NOMO-1 (cell line): Measurements from ENCODE around the gene UNK.
A peak's percentile ranks its signal among the peaks of the same experiment; 100 is the strongest.

ENCODE experiments used
- DNase-seq, 2 experiments: peaks; one replicate each; lab custom pipeline; 2025; ENCODE audit not compliant: unreplicated experiment in 2 of 2; lab: John Stamatoyannopoulos, UW

Gene UNK

GRCh38 chr17:75784473-75785015 is at the start of gene UNK:
Gene UNK (plus strand): TSS chr17:75784806. CDS start chr17:75784881, 75 bp downstream.
- DNase-seq: peak; percentile 95 to 99

- no peak for DNase-seq
These were observed 48.3 kb upstream of the UNK start for GRCh38 chr17:75736173-75736835.

- no peak for DNase-seq
These were observed 47.3 kb upstream of the UNK start for GRCh38 chr17:75737133-75737962.

- DNase-seq: peak; percentile 73 to 80
These were observed 46.3 kb upstream of the UNK start for GRCh38 chr17:75738218-75738802.

- no peak for DNase-seq
These were observed 45.4 kb upstream of the UNK start for GRCh38 chr17:75739174-75739573.

- no peak for DNase-seq
These were observed 44.8 kb upstream of the UNK start for GRCh38 chr17:75739801-75740200.

GRCh38 chr17:75740215-75740614 is 44.4 kb upstream of the UNK start:
- no peak for DNase-seq

GRCh38 chr17:75740631-75741077 is 44.0 kb upstream of the UNK start:
- no peak for DNase-seq

GRCh38 chr17:75742337-75742736 is 42.3 kb upstream of the UNK start:
- no peak for DNase-seq

- DNase-seq: no peak
These were observed 40.9 kb upstream of the UNK start for GRCh38 chr17:75743625-75744206.

GRCh38 chr17:75748706-75749105 is 35.9 kb upstream of the UNK start:
- no peak for DNase-seq

GRCh38 chr17:75749545-75750389 is 34.8 kb upstream of the UNK start:
- peak; percentile 40 to 64 for DNase-seq

GRCh38 chr17:75750661-75751423 is 33.8 kb upstream of the UNK start:
- no peak for DNase-seq

GRCh38 chr17:75751676-75752404 is 32.8 kb upstream of the UNK start:
- DNase-seq: no peak

GRCh38 chr17:75752405-75752709 is 32.2 kb upstream of the UNK start:
- DNase-seq: no peak

GRCh38 chr17:75752802-75753513 is 31.6 kb upstream of the UNK start:
- DNase-seq: no peak

- peak; percentile 70 to 74 for DNase-seq
These were observed 30.9 kb upstream of the UNK start for GRCh38 chr17:75753514-75754377.
